IMR-90 (cell line): ENCODE data around the gene KRT73. TPM values are rescaled to one million over a fixed set of nuclear protein-coding genes. Genes with fewer than 3 reads are reported as not detected.

Experiments used
- ATAC-seq: fragments of 200-7000 bp; cut with Tn5 transposase; 2 replicates; pipeline ENCODE4 v1.9.1; 2020; ENCODE audit warnings: low read depth, mild to moderate bottlenecking, moderate library complexity
- BruUV-seq: library from RNA; stranded (reverse); fragments of 400-500 nt; replicated peaks from 2 replicates; lab custom pipeline; 2021; lab: Mats Ljungman, UMichigan
- CTCF ChIA-PET: fragments of 300-600 bp; formaldehyde crosslinking; extraction: SDS; loops from one replicate; lab custom pipeline; 2021; ENCODE audit warnings: antibody characterized with exemption; lab: Yijun Ruan, JAX
- POLR2A ChIA-PET: fragments of 300-600 bp; sonication (Branson Sonifier 250); formaldehyde crosslinking; loops from one replicate; lab custom pipeline; 2022; ENCODE audit warnings: antibody characterized with exemption; ENCODE audit not compliant: unreplicated experiment; lab: Charles Lee
- DNase-seq: peaks from one replicate; pipeline ENCODE4 v3.0.0; 2013
- H2AFZ ChIP-seq: replicated peaks from 2 replicates; pipeline ENCODE3; 2013; ENCODE audit warnings: low read length, mild to moderate bottlenecking; ENCODE audit not compliant: poor library complexity
- H2AK5ac ChIP-seq: 2 replicates; pipeline ENCODE4 v1.6.1; 2013; ENCODE audit warnings: low read depth, low read length, inconsistent platforms
- H2AK9ac ChIP-seq: replicated peaks from 2 replicates; pipeline ENCODE3; 2013; ENCODE audit warnings: mild to moderate bottlenecking, low read depth, low read length, moderate library complexity; ENCODE audit not compliant: poor library complexity
- H2BK120ac ChIP-seq: 2 replicates; pipeline ENCODE4 v1.6.1; 2013; ENCODE audit warnings: low read depth, low read length, inconsistent platforms
- H2BK15ac ChIP-seq: 3 replicates; pipeline ENCODE4 v1.6.1; 2013; ENCODE audit warnings: low read depth, low read length, inconsistent platforms
- H2BK20ac ChIP-seq: 2 replicates; pipeline ENCODE4 v1.6.1; 2013; ENCODE audit warnings: low read depth, mild to moderate bottlenecking, inconsistent platforms, low read length, moderate library complexity
- H2BK5ac ChIP-seq: 2 replicates; pipeline ENCODE4 v1.6.1; 2013; ENCODE audit warnings: mild to moderate bottlenecking, low read depth, low read length, inconsistent platforms; ENCODE audit not compliant: poor library complexity, severe bottlenecking
- H3K14ac ChIP-seq: replicated peaks from 2 replicates; pipeline ENCODE4 v1.6.1; 2013; ENCODE audit warnings: low read depth, low read length, inconsistent platforms
- H3K18ac ChIP-seq: 2 replicates; pipeline ENCODE4 v1.6.1; 2013; ENCODE audit warnings: low read depth, low read length, control low read depth
- H3K23ac ChIP-seq: 2 replicates; pipeline ENCODE4 v1.6.1; 2013; ENCODE audit warnings: low read depth, low read length, inconsistent platforms
- H3K27ac ChIP-seq: 2 replicates; pipeline ENCODE4 v1.5.1; 2013; ENCODE audit warnings: mild to moderate bottlenecking, control low read depth, low read length; ENCODE audit not compliant: insufficient read depth
- H3K27me3 ChIP-seq: 2 replicates; pipeline ENCODE4 v1.6.1; 2013; ENCODE audit warnings: low read length; ENCODE audit not compliant: control insufficient read depth, insufficient read depth
- H3K36me3 ChIP-seq: 2 replicates; pipeline ENCODE4 v1.6.1; 2013; ENCODE audit warnings: low read length, mixed read lengths; ENCODE audit not compliant: control insufficient read depth, insufficient read depth
- H3K4ac ChIP-seq: 2 replicates; pipeline ENCODE4 v1.6.1; 2013; ENCODE audit warnings: low read depth, low read length, inconsistent platforms
- H3K4me1 ChIP-seq: 2 replicates; pipeline ENCODE4 v1.6.1; 2013; ENCODE audit warnings: low read length, mixed read lengths; ENCODE audit not compliant: control insufficient read depth, insufficient read depth
- H3K4me2 ChIP-seq: 2 replicates; pipeline ENCODE4 v1.6.1; 2013; ENCODE audit warnings: low read depth, mild to moderate bottlenecking, control low read depth, low read length, moderate library complexity
- H3K4me3 ChIP-seq: 2 replicates; pipeline ENCODE4 v1.5.1; 2013; ENCODE audit warnings: low read depth, mild to moderate bottlenecking, control low read depth, low read length, moderate library complexity; ENCODE audit not compliant: insufficient read depth
- H3K56ac ChIP-seq: 2 replicates; pipeline ENCODE4 v1.6.1; 2013; ENCODE audit warnings: low read length, inconsistent platforms; ENCODE audit not compliant: insufficient read depth; ENCODE audit errors: extremely low read depth
- H3K79me1 ChIP-seq, 2 experiments: 2 replicates each; pipeline ENCODE4 v1.6.1; 2013; ENCODE audit warnings: low read length in 2 of 2, inconsistent platforms in 1 of 2, low read depth in 1 of 2
- H3K9ac ChIP-seq: 2 replicates; pipeline ENCODE4 v1.6.1; 2013; ENCODE audit warnings: low read depth, low read length, control low read depth
- H3K9me1 ChIP-seq: 2 replicates; pipeline ENCODE4 v1.6.1; 2013; ENCODE audit warnings: low read length, inconsistent platforms; ENCODE audit not compliant: insufficient read depth
- H3K9me3 ChIP-seq: 2 replicates; pipeline ENCODE4 v1.6.1; 2013; ENCODE audit warnings: low read length; ENCODE audit not compliant: control insufficient read depth, insufficient read depth
- H4K20me1 ChIP-seq: 2 replicates; pipeline ENCODE4 v1.6.1; 2013; ENCODE audit warnings: low read length, inconsistent platforms; ENCODE audit not compliant: insufficient read depth
- H4K5ac ChIP-seq: 2 replicates; pipeline ENCODE4 v1.6.1; 2013; ENCODE audit warnings: mild to moderate bottlenecking, low read depth, low read length, control low read depth
- H4K8ac ChIP-seq, 2 experiments: 2 replicates each; pipeline ENCODE4 v1.6.1; 2013; ENCODE audit warnings: low read depth in 2 of 2, low read length in 2 of 2, control low read depth in 1 of 2, inconsistent platforms in 1 of 2
- H4K91ac ChIP-seq: 2 replicates; pipeline ENCODE4 v1.6.1; 2013; ENCODE audit warnings: low read depth, low read length, inconsistent platforms; ENCODE audit not compliant: insufficient read depth
- BHLHE40 ChIP-seq: fragments of 150-350 bp; IDR thresholded peaks from 2 replicates; pipeline ENCODE4 v1.6.1; 2016; ENCODE audit warnings: mild to moderate bottlenecking, low read depth, low read length
- CEBPB ChIP-seq: IDR thresholded peaks from 2 replicates; pipeline ENCODE4 v1.6.1; 2012; ENCODE audit warnings: low read depth, low read length, improper control_type of control experiment
- CHD1 ChIP-seq: IDR thresholded peaks from 2 replicates; pipeline ENCODE4 v1.6.1; 2012; ENCODE audit warnings: low read depth, low read length, improper control_type of control experiment
- CTCF ChIP-seq: conservative IDR thresholded peaks from 2 replicates; pipeline ENCODE4 v1.5.1; 2012; ENCODE audit warnings: mild to moderate bottlenecking, low read depth, low read length, improper control_type of control experiment
- ELK1 ChIP-seq: fragments of 150-350 bp; IDR thresholded peaks from 2 replicates; pipeline ENCODE4 v1.6.1; 2016; ENCODE audit warnings: low read depth, mild to moderate bottlenecking, low read length, moderate library complexity, borderline replicate concordance
- FOS ChIP-seq: fragments of 150-350 bp; IDR thresholded peaks from 2 replicates; pipeline ENCODE4 v1.6.1; 2016; ENCODE audit warnings: low read depth, low read length
- MAFK ChIP-seq: IDR thresholded peaks from 2 replicates; pipeline ENCODE4 v1.6.1; 2012; ENCODE audit warnings: low read depth, low read length, improper control_type of control experiment
- MAZ ChIP-seq: IDR thresholded peaks from 2 replicates; pipeline ENCODE4 v1.6.1; 2012; ENCODE audit warnings: low read depth, mild to moderate bottlenecking, low read length, improper control_type of control experiment, moderate library complexity, borderline replicate concordance
- MXI1 ChIP-seq: IDR thresholded peaks from 2 replicates; pipeline ENCODE4 v1.6.1; 2012; ENCODE audit warnings: low read depth, mild to moderate bottlenecking, low read length, moderate library complexity, borderline replicate concordance
- NFE2L2 ChIP-seq: fragments of 150-350 bp; IDR thresholded peaks from 2 replicates; pipeline ENCODE4 v1.6.1; 2016; ENCODE audit warnings: low read depth, mild to moderate bottlenecking, low read length
- POLR2A ChIP-seq: IDR thresholded peaks from 2 replicates; pipeline ENCODE4 v1.6.1; 2012; ENCODE audit warnings: mild to moderate bottlenecking, low read depth, low read length
- RAD21 ChIP-seq: IDR thresholded peaks from 2 replicates; pipeline ENCODE4 v1.6.1; 2012; ENCODE audit warnings: low read length, improper control_type of control experiment
- RCOR1 ChIP-seq: IDR thresholded peaks from 2 replicates; pipeline ENCODE4 v1.6.1; 2012; ENCODE audit warnings: mild to moderate bottlenecking, low read length, improper control_type of control experiment; ENCODE audit not compliant: insufficient replicate concordance
- RFX5 ChIP-seq: IDR thresholded peaks from 2 replicates; pipeline ENCODE4 v1.8.0; 2012; ENCODE audit warnings: low read depth, mild to moderate bottlenecking, low read length, moderate library complexity
- SMC3 ChIP-seq: fragments of 150-350 bp; IDR thresholded peaks from 2 replicates; pipeline ENCODE4 v1.6.1; 2016; ENCODE audit warnings: low read depth, mild to moderate bottlenecking, antibody characterized with exemption, low read length, moderate library complexity
- USF2 ChIP-seq: fragments of 150-350 bp; IDR thresholded peaks from 2 replicates; pipeline ENCODE4 v1.6.1; 2017; ENCODE audit warnings: mild to moderate bottlenecking, antibody characterized with exemption, low read length, low read depth
- WGBS, 2 experiments: methylation state at CpG; one replicate each; pipeline versions ENCODE4 v1.1.5 to v1.1.7; 2013; ENCODE audit warnings: missing lambda C conversion rate in 2 of 2; ENCODE audit not compliant: insufficient read length in 1 of 2; ENCODE audit errors: extremely low coverage in 2 of 2; 5-methylcytosine and 5-hydroxymethylcytosine counted together
- dilution Hi-C: fragments of 300-500 bp; cut with HindIII; formaldehyde crosslinking; loops from one replicate; pipeline ENCODE4 v1.14.3; 2018; ENCODE audit warnings: low sequenced_read_pairs; ENCODE audit not compliant: unreplicated experiment
- in situ Hi-C: fragments of 300-500 bp; cut with MboI; formaldehyde crosslinking; loops from 3 replicates; pipeline ENCODE4 v1.14.3; 2019; ENCODE audit warnings: low sequenced_read_pairs, inconsistent platforms, mixed read lengths
- intact Hi-C: fragments of 100-400 bp; cut with micrococcal nuclease; formaldehyde crosslinking; loops from 2 replicates; pipeline ENCODE4 v1.10.0; 2022
- polyA plus RNA-seq, 3 experiments: library from polyadenylated mRNA; depleted of rRNA; stranded (reverse); fragments of >200 nt; gene quantifications; 2 replicates each; pipeline ENCODE4 v1.2.3, GENCODE V29; 2012; ENCODE audit warnings: low replicate concordance in 1 of 3
- total RNA-seq: library from RNA; depleted of rRNA; stranded (reverse); fragments of >200 nt; gene quantifications from 2 replicates; pipeline ENCODE4 v1.2.3, GENCODE V29; 2012

KRT73 gene
- total and polyA plus RNA-seq, 2 of the 4 experiments (the other 2 are of a cell fraction) = not detected

GRCh38 chr12:52628841-52629240 lies 10.5 kb upstream of the KRT73 start:
- intact Hi-C loops = no loop called here
- no peaks in the 10 kb centered on the region; the same call in 1 of the 2 replicates for H4K20me1 ChIP-seq
- no peaks in the 10 kb centered on the region for H3K36me3 ChIP-seq
- no peak overlapping the region for H2AK5ac ChIP-seq
- H2BK120ac ChIP-seq = no peak overlapping the region
- no peak overlapping the region for H3K4me3 ChIP-seq
- no peak overlapping the region for H3K23ac ChIP-seq
- H3K56ac ChIP-seq = no peak overlapping the region
- H3K9me3 ChIP-seq = no peaks in the 10 kb centered on the region
- no peak overlapping the region for H4K8ac ChIP-seq
- no peak overlapping the region for H3K18ac ChIP-seq
- H3K27ac ChIP-seq = no peak overlapping the region
- no TSS peak for BruUV-seq
- no peaks in the 10 kb centered on the region for H3K79me1 ChIP-seq
- dilution Hi-C loops = no loop called here
- H3K4me2 ChIP-seq = no peak overlapping the region
- no peak overlapping the region for H2BK15ac ChIP-seq
- H3K9ac ChIP-seq = no peak overlapping the region
- H4K5ac ChIP-seq = no peak overlapping the region
- CTCF ChIA-PET = no interaction called here
- TF ChIP-seq USF2 (no peak), RCOR1 (no peak), RAD21 (no peak), RFX5 (no peak), MAZ (no peak), MXI1 (no peak), ELK1 (no peak), MAFK (no peak), FOS (no peak), CHD1 (no peak), POLR2A (no peak), CEBPB (no peak), SMC3 (no peak), BHLHE40 (no peak), CTCF (no peak), NFE2L2 (no peak)
- no peak overlapping the region for H2BK20ac ChIP-seq
- H3K14ac ChIP-seq = no peak overlapping the region
- ATAC-seq (no peak), DNase-seq (no peak)
- H3K4me1 ChIP-seq = no peaks in the 10 kb centered on the region
- H2BK5ac ChIP-seq = no peak overlapping the region
- H2AFZ ChIP-seq = no peak overlapping the region
- H3K9me1 ChIP-seq = no peaks in the 10 kb centered on the region
- H3K27me3 ChIP-seq = peaks cover 8% of the 10 kb centered on the region
- no CpG with 5 or more reads among the region's 2 CpGs for WGBS, 2 experiments
- H3K4ac ChIP-seq = no peak overlapping the region
- H2AK9ac ChIP-seq = no peak overlapping the region
- H4K91ac ChIP-seq = no peak overlapping the region
- POLR2A ChIA-PET = no interaction called here
- in situ Hi-C loops = no loop called here
